Body of pancreas (tissue), 4 donors: ENCODE measurements around the gene LDLRAD3.
"Not testable (repeated sequence)": the region's sequence is repeated elsewhere in the genome, so short reads cannot be mapped to it uniquely, and the experiment has no call there.

Experiments
- POLR2A ChIP-seq, 3 donors: fragments of 450-650 bp; IDR thresholded peaks; one replicate each; pipeline ENCODE4 v1.6.1; 2016; ENCODE audit warnings: antibody characterized with exemption in 3 of 3, mild to moderate bottlenecking in 2 of 3
- TF ChIP-seq, protein P1 (sequence below), 7 experiments: fragments of 450-650 bp in 4 of 7; fragments of 200-600 bp in 3 of 7; sonication (generic) in 3 of 7; IDR thresholded peaks; one replicate each; pipeline ENCODE4 v1.5.1; 2016 to 2019; ENCODE audit warnings: antibody characterized with exemption in 7 of 7

DNA sequence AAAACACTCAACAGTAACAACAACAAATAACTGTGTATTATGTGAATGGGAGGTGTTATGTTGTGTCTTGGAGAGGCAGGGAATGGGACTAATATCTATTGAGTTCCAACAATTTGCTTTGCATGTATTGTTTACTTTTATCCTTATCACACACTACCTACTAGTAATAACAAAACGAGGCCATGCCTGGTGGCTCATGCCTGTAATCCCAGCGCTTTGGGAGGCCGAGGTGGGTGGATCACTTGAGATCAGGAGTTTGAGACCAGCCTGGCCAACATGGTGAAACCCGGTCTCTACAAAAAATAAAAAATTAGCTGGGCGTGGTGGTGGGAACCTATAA, 35.5 kb upstream of the LDLRAD3 start:
- TF ChIP-seq POLR2A (IDR thresholded peaks at IDR 0.05): not testable (repeated sequence)
- TF ChIP-seq, protein P1, sequence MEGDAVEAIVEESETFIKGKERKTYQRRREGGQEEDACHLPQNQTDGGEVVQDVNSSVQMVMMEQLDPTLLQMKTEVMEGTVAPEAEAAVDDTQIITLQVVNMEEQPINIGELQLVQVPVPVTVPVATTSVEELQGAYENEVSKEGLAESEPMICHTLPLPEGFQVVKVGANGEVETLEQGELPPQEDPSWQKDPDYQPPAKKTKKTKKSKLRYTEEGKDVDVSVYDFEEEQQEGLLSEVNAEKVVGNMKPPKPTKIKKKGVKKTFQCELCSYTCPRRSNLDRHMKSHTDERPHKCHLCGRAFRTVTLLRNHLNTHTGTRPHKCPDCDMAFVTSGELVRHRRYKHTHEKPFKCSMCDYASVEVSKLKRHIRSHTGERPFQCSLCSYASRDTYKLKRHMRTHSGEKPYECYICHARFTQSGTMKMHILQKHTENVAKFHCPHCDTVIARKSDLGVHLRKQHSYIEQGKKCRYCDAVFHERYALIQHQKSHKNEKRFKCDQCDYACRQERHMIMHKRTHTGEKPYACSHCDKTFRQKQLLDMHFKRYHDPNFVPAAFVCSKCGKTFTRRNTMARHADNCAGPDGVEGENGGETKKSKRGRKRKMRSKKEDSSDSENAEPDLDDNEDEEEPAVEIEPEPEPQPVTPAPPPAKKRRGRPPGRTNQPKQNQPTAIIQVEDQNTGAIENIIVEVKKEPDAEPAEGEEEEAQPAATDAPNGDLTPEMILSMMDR (IDR thresholded peaks at IDR 0.05): not testable (repeated sequence)
